ENCODE results near the gene PLAAT3. TPM values are rescaled to one million over a fixed set of nuclear protein-coding genes. Genes with fewer than 3 reads are reported as not detected.
"Not testable (repeated sequence)": the region's sequence is repeated elsewhere in the genome, so short reads cannot be mapped to it uniquely, and the experiment has no call there.

The PLAAT3 gene
- total RNA-seq, 8 experiments from 2014 or later = 4.4 to 69.5 (median 21.0) TPM

- Histone ChIP-seq H3K4me1 (replicated peaks in 1 of 2) (peaks cover 53% of the 10 kb centered on the region in 2 donors), H3K27ac (peak overlapping the region in 1 of 2 donors; percentile 81)
- in situ Hi-C loops (cut with MboI; ENCODE audit: low pct_unique_long_range_greater_than_20kb in 2 of 9, low sequenced_read_pairs in 9 of 9, unreplicated experiment in 9 of 9); ATAC-seq (replicated peaks in 6 of 8); H3K4me3 ChIP-seq: not testable (repeated sequence)
- WGBS, 10 experiments = 0 to 40% (median 33%) methylated on average over 1 to 3 of the region's 11 CpGs; no CpG with 5 or more reads in 5 of the 10 experiments
Measured at GRCh38 chr11:63528156-63528555, 86.1 kb downstream of the PLAAT3 start.

DNA sequence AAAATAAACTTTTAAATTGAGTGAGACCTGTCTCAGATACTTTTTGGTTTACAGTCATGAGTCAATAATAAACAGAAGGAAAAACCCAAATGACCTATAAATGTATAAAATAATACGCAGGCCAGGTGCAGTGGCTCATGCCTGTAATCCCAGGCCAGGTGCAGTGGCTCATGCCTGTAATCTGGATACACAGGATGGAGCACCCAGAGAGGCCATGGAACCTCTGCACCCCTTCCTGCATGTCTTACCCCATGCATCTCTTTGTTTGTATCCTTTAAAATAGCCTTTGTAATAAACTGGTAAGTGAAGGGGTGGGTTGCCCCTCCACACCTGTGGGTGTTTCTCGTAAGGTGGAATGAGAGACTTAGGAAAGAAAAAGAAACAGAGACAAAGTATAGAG is 86.6 kb downstream of the PLAAT3 start:
- peaks cover 48 to 49% of the 10 kb centered on the region in 2 donors for H3K4me1 ChIP-seq (replicated peaks in 1 of 2)
- peak overlapping the region in 1 of 2 donors; percentile 81 for H3K27ac ChIP-seq
- ATAC-seq (replicated peaks in 6 of 8) = no peak
- 51 to 80% (median 78%) methylated on average over 1 to 2 of the region's 2 CpGs; no CpG with 5 or more reads in 4 of the 10 experiments for WGBS, 10 experiments
- H3K4me3 ChIP-seq = no peak overlapping the region
- in situ Hi-C loops (cut with MboI; ENCODE audit: low pct_unique_long_range_greater_than_20kb in 2 of 9, low sequenced_read_pairs in 9 of 9, unreplicated experiment in 9 of 9) = no loop called here

Other genes starting within 250 kb of the PLAAT3 start
- gene SLC22A9, start 244.6 kb downstream of the PLAAT3 start, total RNA-seq = under 1 TPM in 2 of 8 experiments, not detected in 6; 0.14 to 0.25 TPM
- 10 to 100 TPM in 1 of 8 experiments, 1 to 10 TPM in 2, under 1 TPM in 3, not detected in 2; 0.31 to 11.0 (median 0.89) TPM for gene PLAAT5, start 123.3 kb downstream of the PLAAT3 start, total RNA-seq
- under 1 TPM in 2 of 8 experiments, not detected in 6; 0.13 to 0.36 TPM for gene LGALS12, start 108.3 kb downstream of the PLAAT3 start, total RNA-seq
- 100 to 1,000 TPM in 2 of 8 experiments, 10 to 100 TPM in 2, under 1 TPM in 2, not detected in 2; 0.58 to 655 (median 64.3) TPM for gene PLAAT4, start 77.6 kb downstream of the PLAAT3 start, total RNA-seq
- gene PLAAT2, start 51.1 kb downstream of the PLAAT3 start, total RNA-seq = 1 to 10 TPM in 1 of 8 experiments, under 1 TPM in 2, not detected in 5; 0.29 to 1.3 (median 0.50) TPM
- 10 to 100 TPM in 4 of 8 experiments, 1 to 10 TPM in 4; 5.1 to 56.4 (median 11.6) TPM for gene ATL3, start 56.9 kb upstream of the PLAAT3 start, total RNA-seq
- gene RTN3, start 67.1 kb upstream of the PLAAT3 start, total RNA-seq = 100 to 1,000 TPM in 7 of 8 experiments, 10 to 100 TPM in 1; 71.9 to 296 (median 224) TPM
- gene ZFTA, start 154.3 kb upstream of the PLAAT3 start, total RNA-seq = 10 to 100 TPM; 22.3 to 81.0 (median 35.1) TPM
- gene SPINDOC, start 199.0 kb upstream of the PLAAT3 start, total RNA-seq = 10 to 100 TPM; 16.6 to 61.5 (median 23.5) TPM
- 10 to 100 TPM in 6 of 8 experiments, 1 to 10 TPM in 2; 9.2 to 36.8 (median 13.6) TPM for gene MARK2, start 224.7 kb upstream of the PLAAT3 start, total RNA-seq